DND-41 (cell line): Measurements from ENCODE around the gene CAPN5.

Source experiments
- CTCF ChIP-seq: IDR thresholded peaks from 2 replicates; pipeline ENCODE4 v1.5.1; 2012; ENCODE audit warnings: borderline replicate concordance, low read length, moderate library complexity, mild to moderate bottlenecking; ENCODE audit not compliant: poor library complexity, severe bottlenecking; ENCODE audit errors: extremely low read depth
- EZH2 ChIP-seq: IDR thresholded peaks from 3 replicates; pipeline ENCODE4 v1.6.1; 2012; ENCODE audit warnings: borderline replicate concordance, low read depth, mild to moderate bottlenecking, moderate library complexity, low read length, inconsistent platforms; ENCODE audit not compliant: severe bottlenecking

- TF ChIP-seq EZH2 (no peak), CTCF (no peak)
Observed at GRCh38 chr11:77138106-77138649, 71.4 kb downstream of the CAPN5 start.
